Stimulated activated CD8-positive, alpha-beta memory T cell treated with anti-CD3 and anti-CD28 coated beads, Interleukin-7, amount 100 ng/mL, for 4 hours (primary cell): Measurements from ENCODE around the gene KCNQ5.

Experiments used
- DNase-seq, 2 donors: peaks; one replicate each; pipeline ENCODE4 v3.0.0-alpha.2; 2020; ENCODE audit warnings: low read depth in 2 of 2

KCNQ5 gene

GRCh38 chr6:73051147-73051546 is 429.3 kb downstream of the KCNQ5 start:
- no peak for DNase-seq

GRCh38 chr6:73054958-73055357 is 433.1 kb downstream of the KCNQ5 start:
- no peak for DNase-seq

GRCh38 chr6:73058736-73059135 is 436.9 kb downstream of the KCNQ5 start:
- DNase-seq, result no peak

- DNase-seq, result no peak
Measured at GRCh38 chr6:73062130-73062529, 440.3 kb downstream of the KCNQ5 start.

GRCh38 chr6:73062837-73063236 is 441.0 kb downstream of the KCNQ5 start:
- no peak for DNase-seq

GRCh38 chr6:73064266-73064665 is 442.4 kb downstream of the KCNQ5 start:
- no peak for DNase-seq

- no peak for DNase-seq
Measured at GRCh38 chr6:73073238-73073637, 451.4 kb downstream of the KCNQ5 start.

GRCh38 chr6:73074175-73074574 is 452.3 kb downstream of the KCNQ5 start:
- no peak for DNase-seq

GRCh38 chr6:73076211-73076954 is 454.5 kb downstream of the KCNQ5 start:
- DNase-seq, result no peak

GRCh38 chr6:73078333-73078862 is 456.5 kb downstream of the KCNQ5 start:
- no peak for DNase-seq

GRCh38 chr6:73078908-73079610 is 457.2 kb downstream of the KCNQ5 start:
- no peak for DNase-seq

GRCh38 chr6:73079611-73079955 is 457.7 kb downstream of the KCNQ5 start:
- DNase-seq, result no peak

GRCh38 chr6:73079978-73080377 is 458.1 kb downstream of the KCNQ5 start:
- no peak for DNase-seq

- DNase-seq, result no peak
Measured at GRCh38 chr6:73081955-73082354, 460.1 kb downstream of the KCNQ5 start.

- no peak for DNase-seq
Measured at GRCh38 chr6:73083886-73084285, 462.0 kb downstream of the KCNQ5 start.

- no peak for DNase-seq
Measured at GRCh38 chr6:73085443-73085871, 463.6 kb downstream of the KCNQ5 start.

GRCh38 chr6:73086726-73087125 is 464.9 kb downstream of the KCNQ5 start:
- DNase-seq, result no peak

GRCh38 chr6:73088138-73088813 is 466.4 kb downstream of the KCNQ5 start:
- no peak for DNase-seq

- DNase-seq, result no peak
Measured at GRCh38 chr6:73104921-73105320, 483.1 kb downstream of the KCNQ5 start.

GRCh38 chr6:73107016-73107415 is 485.2 kb downstream of the KCNQ5 start:
- DNase-seq, result no peak

- DNase-seq, result no peak
Measured at GRCh38 chr6:73108949-73109348, 487.1 kb downstream of the KCNQ5 start.

- DNase-seq, result no peak
Measured at GRCh38 chr6:73109659-73110058, 487.8 kb downstream of the KCNQ5 start.

GRCh38 chr6:73116330-73116729 is 494.5 kb downstream of the KCNQ5 start:
- DNase-seq, result no peak
